ENCODE results near the gene CARD19. TPM values are rescaled to one million over a fixed set of nuclear protein-coding genes. Genes with fewer than 3 reads are reported as not detected.
A peak's percentile ranks its signal among the peaks of the same experiment; 100 is the strongest.

CARD19 gene
- total RNA-seq, 1 donor from 2014 or later = 22.6 TPM

DNA sequence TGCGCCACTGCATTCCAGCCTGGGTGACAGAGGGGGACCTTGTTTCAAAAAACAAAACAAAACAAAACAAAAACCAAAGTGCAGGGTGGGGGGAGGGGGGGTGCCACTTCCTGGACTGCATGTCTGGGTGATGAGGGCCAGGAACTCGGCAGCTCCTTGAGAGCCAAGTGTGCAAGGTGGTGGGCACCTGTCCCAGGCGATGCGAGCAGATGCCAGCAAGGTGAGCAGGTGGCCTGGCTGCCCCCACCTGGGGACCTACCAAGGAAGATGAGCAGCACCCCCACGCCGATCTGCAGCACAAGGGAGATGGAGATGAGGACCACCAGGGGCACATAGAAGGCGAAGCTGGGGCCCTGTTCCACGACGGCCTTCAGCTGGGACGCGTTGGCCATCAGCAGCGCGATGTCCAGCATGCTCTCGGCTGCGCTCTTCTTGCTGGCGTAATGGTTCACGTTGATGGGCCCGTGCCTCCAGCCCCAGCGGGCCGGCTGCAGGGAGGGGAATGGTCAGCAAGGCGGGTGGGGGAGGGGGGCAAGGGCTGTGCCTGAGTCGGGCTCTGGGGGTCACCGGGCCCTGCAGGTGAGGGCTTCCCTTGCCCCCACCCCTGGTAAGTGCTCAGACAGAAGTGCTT, 30.2 kb downstream of the CARD19 start:
- H3K36me3 Mint-ChIP-seq = peaks cover 4% of the 10 kb centered on the region
- TF ChIP-seq, protein P1, sequence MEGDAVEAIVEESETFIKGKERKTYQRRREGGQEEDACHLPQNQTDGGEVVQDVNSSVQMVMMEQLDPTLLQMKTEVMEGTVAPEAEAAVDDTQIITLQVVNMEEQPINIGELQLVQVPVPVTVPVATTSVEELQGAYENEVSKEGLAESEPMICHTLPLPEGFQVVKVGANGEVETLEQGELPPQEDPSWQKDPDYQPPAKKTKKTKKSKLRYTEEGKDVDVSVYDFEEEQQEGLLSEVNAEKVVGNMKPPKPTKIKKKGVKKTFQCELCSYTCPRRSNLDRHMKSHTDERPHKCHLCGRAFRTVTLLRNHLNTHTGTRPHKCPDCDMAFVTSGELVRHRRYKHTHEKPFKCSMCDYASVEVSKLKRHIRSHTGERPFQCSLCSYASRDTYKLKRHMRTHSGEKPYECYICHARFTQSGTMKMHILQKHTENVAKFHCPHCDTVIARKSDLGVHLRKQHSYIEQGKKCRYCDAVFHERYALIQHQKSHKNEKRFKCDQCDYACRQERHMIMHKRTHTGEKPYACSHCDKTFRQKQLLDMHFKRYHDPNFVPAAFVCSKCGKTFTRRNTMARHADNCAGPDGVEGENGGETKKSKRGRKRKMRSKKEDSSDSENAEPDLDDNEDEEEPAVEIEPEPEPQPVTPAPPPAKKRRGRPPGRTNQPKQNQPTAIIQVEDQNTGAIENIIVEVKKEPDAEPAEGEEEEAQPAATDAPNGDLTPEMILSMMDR (IDR thresholded peaks at IDR 0.05; ENCODE audit: unreplicated experiment) = no peak
- H3K4me1 Mint-ChIP-seq = peaks cover 20% of the 10 kb centered on the region
- no peak overlapping the region for H3K4me3 Mint-ChIP-seq
- H3K27me3 Mint-ChIP-seq (ENCODE audit: low read depth) = no peaks in the 10 kb centered on the region
- no peaks in the 10 kb centered on the region for H3K9me3 Mint-ChIP-seq
- peak overlapping the region; percentile 47 for H3K27ac Mint-ChIP-seq
- DNase-seq (ENCODE audit: low spot score in 2 of 2, unreplicated experiment in 2 of 2) = no peak

DNA sequence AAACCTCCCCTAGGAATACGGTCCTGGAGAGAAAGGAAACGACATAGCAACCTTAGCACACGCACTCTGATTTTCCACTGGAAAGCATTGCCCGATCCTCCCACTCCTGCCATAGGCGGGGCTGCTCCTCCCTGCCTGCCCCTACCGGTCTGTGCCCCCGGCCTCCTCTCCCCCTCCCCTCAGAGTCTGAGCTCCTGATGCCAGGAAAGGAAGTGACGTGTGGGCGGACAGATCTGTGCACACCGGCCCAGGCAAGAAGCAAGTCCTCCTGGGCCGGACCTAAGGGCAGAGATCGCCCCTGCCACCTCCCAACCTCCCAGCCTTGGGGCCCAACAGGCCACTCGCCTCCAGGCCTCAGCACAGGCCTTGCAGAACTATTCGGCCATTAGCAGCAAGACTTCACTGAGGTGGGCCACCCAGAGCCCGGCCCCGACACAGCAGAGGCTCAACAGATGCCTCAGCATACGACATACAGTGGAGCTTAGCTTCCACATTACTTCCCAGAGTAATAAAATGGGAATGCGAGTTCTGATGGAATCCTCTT, 30.9 kb downstream of the CARD19 start:
- Mint-ChIP-seq H3K9me3 (no peaks in the 10 kb centered on the region), H3K27ac (peak overlapping the region; percentile 90), H3K27me3 (ENCODE audit: low read depth) (no peaks in the 10 kb centered on the region), H3K4me1 (peaks cover 20% of the 10 kb centered on the region), H3K4me3 (peak overlapping the region; percentile 33), H3K36me3 (peaks cover 4% of the 10 kb centered on the region)
- no peak for DNase-seq (ENCODE audit: low spot score in 2 of 2, unreplicated experiment in 2 of 2)
- TF ChIP-seq, protein P1 (IDR thresholded peaks at IDR 0.05; ENCODE audit: unreplicated experiment) = no peak

DNA sequence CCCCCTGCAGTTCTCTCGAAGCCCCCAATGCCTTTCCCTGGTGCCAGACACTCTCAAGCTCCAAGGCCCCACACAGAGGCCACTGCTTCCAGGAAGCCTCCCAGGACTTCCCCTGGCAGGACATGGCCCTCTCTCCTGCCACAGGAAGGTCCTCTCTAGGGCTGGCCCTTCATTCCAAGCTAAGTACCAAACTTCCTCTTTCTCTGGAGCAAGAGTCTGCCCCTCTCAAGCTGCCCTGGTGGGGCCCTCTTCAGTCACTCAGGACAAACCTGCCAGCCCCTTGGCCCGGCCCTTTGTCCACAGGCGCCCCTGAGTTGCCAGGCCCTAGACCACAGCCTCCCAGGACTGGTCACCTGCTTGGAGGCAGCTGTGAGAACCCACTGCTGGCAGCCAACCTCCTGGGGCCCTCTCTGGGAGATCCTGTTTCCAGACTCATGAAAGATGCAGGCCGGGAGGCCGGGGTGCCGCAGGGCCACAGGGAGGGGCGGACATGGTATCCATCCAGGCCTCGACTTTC, 31.4 kb downstream of the CARD19 start:
- Mint-ChIP-seq H3K4me1 (peaks cover 23% of the 10 kb centered on the region), H3K36me3 (peaks cover 4% of the 10 kb centered on the region), H3K27me3 (ENCODE audit: low read depth) (no peaks in the 10 kb centered on the region), H3K4me3 (no peak overlapping the region), H3K27ac (peak overlapping the region; percentile 90), H3K9me3 (no peaks in the 10 kb centered on the region)
- TF ChIP-seq, protein P1 (IDR thresholded peaks at IDR 0.05; ENCODE audit: unreplicated experiment) = no peak
- DNase-seq (ENCODE audit: low spot score in 2 of 2, unreplicated experiment in 2 of 2) = no peak

DNA sequence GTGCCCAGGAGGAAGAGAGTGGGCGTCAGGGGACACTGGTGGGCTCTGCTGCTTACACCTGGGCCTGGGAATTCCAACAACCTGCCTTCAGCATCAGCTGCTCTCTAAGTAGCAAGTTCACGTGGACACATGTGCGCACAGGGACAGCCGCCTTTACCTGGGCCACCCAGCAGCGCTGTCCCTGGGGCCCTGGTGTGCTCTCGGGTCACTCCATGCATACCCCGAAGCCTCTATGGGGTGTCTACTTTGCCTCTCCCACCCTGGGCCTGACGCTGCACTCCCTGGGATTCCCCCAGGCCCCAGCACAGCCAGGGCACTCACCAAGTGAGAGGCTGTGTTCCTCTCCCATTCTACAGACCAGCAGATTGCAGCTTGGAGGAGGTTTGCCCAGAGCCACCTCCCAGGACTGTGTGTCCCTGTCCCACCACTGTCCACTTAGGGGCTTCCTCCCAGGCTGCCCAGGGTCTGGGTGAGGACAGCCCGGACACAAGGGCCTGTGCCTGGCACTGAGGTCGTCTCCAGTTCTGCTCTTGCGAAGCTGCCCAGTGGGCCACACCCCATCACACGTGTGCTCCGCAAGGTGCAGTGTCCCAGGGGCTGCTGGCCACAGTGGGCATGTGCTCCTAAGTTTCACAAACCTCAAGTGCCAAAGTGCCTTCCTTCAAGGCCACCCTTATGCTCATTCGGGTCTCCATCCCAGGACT, 32.1 kb downstream of the CARD19 start:
- Mint-ChIP-seq H3K9me3 (no peaks in the 10 kb centered on the region), H3K4me3 (no peak overlapping the region), H3K4me1 (peaks cover 30% of the 10 kb centered on the region), H3K36me3 (peaks cover 4% of the 10 kb centered on the region), H3K27ac (peak overlapping the region; percentile 90), H3K27me3 (ENCODE audit: low read depth) (no peaks in the 10 kb centered on the region)
- TF ChIP-seq, protein P1 (IDR thresholded peaks at IDR 0.05; ENCODE audit: unreplicated experiment) = no peak
- no peak for DNase-seq (ENCODE audit: low spot score in 2 of 2, unreplicated experiment in 2 of 2)

DNA sequence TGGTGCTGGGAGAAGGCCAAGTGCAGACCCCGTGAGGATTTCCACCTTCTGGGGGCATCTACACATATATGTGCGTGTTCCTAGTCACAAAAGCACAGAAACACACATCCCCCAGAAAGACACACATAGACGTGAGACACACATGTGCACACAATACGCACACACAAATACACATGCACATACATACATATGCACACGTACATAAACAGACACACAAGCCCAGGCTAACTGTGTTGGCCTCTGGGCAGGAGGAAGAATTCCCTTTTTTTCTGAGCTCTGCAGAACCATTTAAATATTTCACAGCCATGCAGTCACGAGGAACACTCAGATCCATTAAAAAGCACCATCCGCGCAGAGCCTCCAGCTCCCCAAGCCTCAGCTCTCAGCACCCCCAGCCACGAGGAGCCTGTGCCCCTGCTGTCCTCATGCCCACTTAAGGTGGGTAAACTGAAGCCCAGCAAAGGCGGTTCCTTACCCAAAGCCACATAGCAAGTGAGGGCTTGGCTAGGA, 32.8 kb downstream of the CARD19 start:
- Mint-ChIP-seq H3K27me3 (ENCODE audit: low read depth) (no peaks in the 10 kb centered on the region), H3K4me3 (no peak overlapping the region), H3K36me3 (peaks cover 4% of the 10 kb centered on the region), H3K27ac (no peak overlapping the region), H3K9me3 (no peaks in the 10 kb centered on the region), H3K4me1 (peaks cover 34% of the 10 kb centered on the region)
- DNase-seq (ENCODE audit: low spot score in 2 of 2, unreplicated experiment in 2 of 2) = no peak
- TF ChIP-seq, protein P1 (IDR thresholded peaks at IDR 0.05; ENCODE audit: unreplicated experiment) = no peak
